Retinal pigment epithelial cell (primary cell): Measurements from ENCODE around the gene ADAMTSL3.

Source experiments
- DNase-seq: peaks from one replicate; pipeline ENCODE4 v3.0.0-alpha.2; 2010; ENCODE audit warnings: low read depth
- H3K4me3 ChIP-seq: 2 replicates; pipeline ENCODE4 v1.5.1; 2011; ENCODE audit warnings: mild to moderate bottlenecking, low read length, control low read depth, moderate library complexity
- TF ChIP-seq, protein P1 (sequence below): conservative IDR thresholded peaks from 2 replicates; pipeline ENCODE4 v1.5.1; 2011; ENCODE audit warnings: low read depth, low read length, control low read depth, inconsistent platforms

The ADAMTSL3 gene

GRCh38 chr15:83650831-83651230 lies 3.1 kb upstream of the ADAMTSL3 start:
- TF ChIP-seq, protein P1, sequence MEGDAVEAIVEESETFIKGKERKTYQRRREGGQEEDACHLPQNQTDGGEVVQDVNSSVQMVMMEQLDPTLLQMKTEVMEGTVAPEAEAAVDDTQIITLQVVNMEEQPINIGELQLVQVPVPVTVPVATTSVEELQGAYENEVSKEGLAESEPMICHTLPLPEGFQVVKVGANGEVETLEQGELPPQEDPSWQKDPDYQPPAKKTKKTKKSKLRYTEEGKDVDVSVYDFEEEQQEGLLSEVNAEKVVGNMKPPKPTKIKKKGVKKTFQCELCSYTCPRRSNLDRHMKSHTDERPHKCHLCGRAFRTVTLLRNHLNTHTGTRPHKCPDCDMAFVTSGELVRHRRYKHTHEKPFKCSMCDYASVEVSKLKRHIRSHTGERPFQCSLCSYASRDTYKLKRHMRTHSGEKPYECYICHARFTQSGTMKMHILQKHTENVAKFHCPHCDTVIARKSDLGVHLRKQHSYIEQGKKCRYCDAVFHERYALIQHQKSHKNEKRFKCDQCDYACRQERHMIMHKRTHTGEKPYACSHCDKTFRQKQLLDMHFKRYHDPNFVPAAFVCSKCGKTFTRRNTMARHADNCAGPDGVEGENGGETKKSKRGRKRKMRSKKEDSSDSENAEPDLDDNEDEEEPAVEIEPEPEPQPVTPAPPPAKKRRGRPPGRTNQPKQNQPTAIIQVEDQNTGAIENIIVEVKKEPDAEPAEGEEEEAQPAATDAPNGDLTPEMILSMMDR = no peak
- no peak for DNase-seq
- no peak overlapping the region for H3K4me3 ChIP-seq

DNA sequence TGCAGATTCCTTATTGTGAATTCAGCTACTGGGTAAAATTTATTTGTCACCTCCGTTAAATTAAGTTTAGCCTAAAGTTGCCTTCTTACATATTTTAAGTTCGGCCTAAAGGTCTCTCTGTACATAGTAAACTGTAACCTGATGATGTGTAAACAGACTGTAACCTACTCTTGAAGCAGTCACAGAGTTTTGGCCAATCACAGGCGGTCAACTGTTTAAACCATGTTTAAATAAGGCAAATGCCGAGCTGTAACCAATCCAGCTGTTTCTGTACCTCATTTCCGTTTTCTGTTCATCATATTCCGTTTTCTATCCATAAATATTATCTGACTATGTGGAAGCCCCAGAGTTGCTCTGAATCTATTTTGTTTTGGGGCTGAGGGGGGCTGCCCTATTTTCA lies 2.4 kb upstream of the ADAMTSL3 start:
- TF ChIP-seq, protein P1 = no peak
- no peak overlapping the region for H3K4me3 ChIP-seq
- no peak for DNase-seq

GRCh38 chr15:83652626-83653204 lies 1.2 kb upstream of the ADAMTSL3 start:
- H3K4me3 ChIP-seq = no peak overlapping the region
- TF ChIP-seq, protein P1 = no peak
- no peak for DNase-seq

DNA sequence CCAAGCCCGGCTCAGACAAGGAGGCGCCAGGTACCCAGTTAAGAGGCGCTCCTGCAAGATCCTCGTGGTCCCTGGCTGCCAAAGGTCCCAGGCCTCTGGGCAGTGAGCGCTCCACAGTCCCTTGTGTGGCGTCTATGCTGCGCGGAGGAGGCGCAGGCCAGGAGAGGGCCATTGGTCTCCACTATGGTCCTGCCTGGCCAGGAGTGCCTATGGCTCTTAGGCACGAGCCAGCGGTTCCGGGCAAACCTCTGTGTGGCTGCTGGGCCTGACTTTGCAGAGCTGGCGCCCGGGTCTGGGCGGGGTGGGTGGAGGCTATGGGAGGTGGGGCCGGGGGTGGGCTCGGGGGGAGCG lies 660 bp upstream of the ADAMTSL3 start:
- TF ChIP-seq, protein P1 = no peak
- DNase-seq = no peak
- no peak overlapping the region for H3K4me3 ChIP-seq

GRCh38 chr15:83654379-83655236 lies 685 bp downstream of the ADAMTSL3 start:
- TF ChIP-seq, protein P1 = no peak
- H3K4me3 ChIP-seq = peak overlapping the region; percentile 59

GRCh38 chr15:83655237-83655616 lies 1.3 kb downstream of the ADAMTSL3 start:
- TF ChIP-seq, protein P1 = no peak
- DNase-seq = no peak
- H3K4me3 ChIP-seq = peak overlapping the region; percentile 59

More at GRCh38 chr15:83654379-83655236, 685 bp downstream of the ADAMTSL3 start:
- DNase-seq = no peak

DNA sequence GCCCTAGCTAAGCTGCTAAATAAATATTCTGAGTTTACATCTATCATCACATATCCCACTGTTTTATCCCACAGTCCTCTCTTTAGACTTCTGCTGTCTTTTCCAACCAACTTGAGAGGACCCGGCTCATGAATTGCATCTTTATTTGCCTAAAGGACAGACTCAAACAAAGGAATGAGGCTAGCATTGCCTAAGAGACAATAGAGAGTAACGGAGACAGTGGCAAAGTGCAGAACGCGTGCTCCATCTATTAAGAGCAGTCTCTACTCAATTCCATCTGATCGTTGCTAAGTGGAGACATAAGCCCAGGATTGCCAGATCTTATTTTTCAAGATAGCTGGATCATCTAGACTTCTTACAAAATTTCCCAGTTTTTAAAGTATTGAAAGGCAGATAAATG lies 2.3 kb downstream of the ADAMTSL3 start:
- DNase-seq = no peak
- H3K4me3 ChIP-seq = no peak overlapping the region
- TF ChIP-seq, protein P1 = no peak
